Keratinocyte (primary cell): ENCODE results near the gene METTL27. TPM values are rescaled to one million over a fixed set of nuclear protein-coding genes. Genes with fewer than 3 reads are reported as not detected.
A peak's percentile ranks its signal among the peaks of the same experiment; 100 is the strongest.

Source experiments
- DNase-seq: peaks from one replicate; pipeline ENCODE4 v3.0.0-alpha.2; 2011; ENCODE audit warnings: low read depth, missing footprints, low spot score
- FAIRE-seq: peaks from 2 replicates; lab custom pipeline; 2011; peaks lifted over from hg19 to GRCh38; lab: Jason Lieb, UNC
- H2AFZ ChIP-seq: 2 replicates; pipeline ENCODE4 v1.6.0; 2012; ENCODE audit warnings: low read length, control low read depth, inconsistent platforms; ENCODE audit not compliant: control insufficient read depth
- H3K27ac ChIP-seq: 2 replicates; pipeline ENCODE4 v1.5.1; 2011; ENCODE audit warnings: low read length; ENCODE audit not compliant: control insufficient read depth, insufficient read depth
- H3K27me3 ChIP-seq: 3 replicates; pipeline ENCODE4 v1.6.0; 2011; ENCODE audit warnings: low read length; ENCODE audit not compliant: control insufficient read depth, insufficient read depth; ENCODE audit errors: extremely low read depth
- H3K36me3 ChIP-seq, 2 experiments: 2 replicates in 1 of 2; 3 replicates in 1 of 2; pipeline ENCODE4 v1.5.1; 2011; ENCODE audit warnings: low read length in 2 of 2, mild to moderate bottlenecking in 1 of 2; ENCODE audit not compliant: control insufficient read depth in 2 of 2, insufficient read depth in 2 of 2; ENCODE audit errors: extremely low read depth in 1 of 2
- H3K4me1 ChIP-seq: 3 replicates; pipeline ENCODE4 v1.5.1; 2011; ENCODE audit warnings: low read length; ENCODE audit not compliant: control insufficient read depth, insufficient read depth; ENCODE audit errors: extremely low read depth
- H3K4me2 ChIP-seq: 3 replicates; pipeline ENCODE4 v1.6.0; 2011; ENCODE audit warnings: low read depth, low read length; ENCODE audit not compliant: control insufficient read depth, insufficient read depth; ENCODE audit errors: extremely low read depth
- H3K4me3 ChIP-seq, 3 experiments: fragments of 200-600 bp in 1 of 3; sonication (generic) in 1 of 3; 2 replicates in 2 of 3; 3 replicates in 1 of 3; pipeline ENCODE4 v1.5.1; 2011 to 2016; ENCODE audit warnings: low read length in 3 of 3, mild to moderate bottlenecking in 3 of 3, control low read depth in 2 of 3, inconsistent platforms in 1 of 3, low read depth in 1 of 3, mixed read lengths in 1 of 3, mixed run types in 1 of 3, moderate library complexity in 1 of 3; ENCODE audit not compliant: control insufficient read depth in 2 of 3, insufficient read depth in 2 of 3; ENCODE audit errors: extremely low read depth in 1 of 3
- H3K79me2 ChIP-seq: 2 replicates; pipeline ENCODE4 v1.6.0; 2012; ENCODE audit warnings: low read length; ENCODE audit not compliant: control insufficient read depth, insufficient read depth
- H3K9ac ChIP-seq: 3 replicates; pipeline ENCODE4 v1.6.0; 2011; ENCODE audit warnings: low read length; ENCODE audit not compliant: control insufficient read depth, insufficient read depth; ENCODE audit errors: extremely low read depth
- H3K9me1 ChIP-seq: 3 replicates; pipeline ENCODE4 v1.6.0; 2011; ENCODE audit warnings: low read length; ENCODE audit not compliant: control insufficient read depth, insufficient read depth; ENCODE audit errors: extremely low read depth
- H3K9me3 ChIP-seq: 2 replicates; pipeline ENCODE4 v1.5.1; 2012; ENCODE audit warnings: low read depth, low read length; ENCODE audit not compliant: control insufficient read depth
- H4K20me1 ChIP-seq: 3 replicates; pipeline ENCODE4 v1.6.0; 2011; ENCODE audit warnings: low read length; ENCODE audit not compliant: control insufficient read depth, insufficient read depth; ENCODE audit errors: extremely low read depth
- EZH2 ChIP-seq: IDR thresholded peaks from one replicate; pipeline ENCODE4 v1.6.1; 2012; ENCODE audit warnings: inconsistent platforms, mild to moderate bottlenecking, low read length, moderate library complexity
- dilution Hi-C: fragments of 300-500 bp; cut with MboI; formaldehyde crosslinking; loops from one replicate; pipeline ENCODE4 v1.7.0; 2020; ENCODE audit warnings: low sequenced_read_pairs; ENCODE audit not compliant: extremely low pct_ligation_motif_present
- polyA plus RNA-seq, 5 experiments: library from polyadenylated mRNA; depleted of rRNA in 3 of 5; stranded (reverse) in 3 of 5; stranded (forward) in 1 of 5; unstranded in 1 of 5; fragments of >200 nt; gene quantifications; 1 replicate in 1 of 5; 2 replicates in 3 of 5; 3 replicates in 1 of 5; pipeline versions ENCODE4 v1.2.1 to v1.2.3, GENCODE V29; 2011 to 2012; ENCODE audit warnings: missing spikeins in 2 of 5, low read depth in 1 of 5, low replicate concordance in 1 of 5
- TF ChIP-seq, protein P1 (sequence below), 3 experiments: IDR thresholded peaks in 1 of 3; conservative IDR thresholded peaks in 1 of 3; optimal IDR thresholded peaks in 1 of 3; 2 replicates in 2 of 3; 3 replicates in 1 of 3; pipeline versions ENCODE3 to v1.5.1; 2011; ENCODE audit warnings: low read length in 3 of 3, mild to moderate bottlenecking in 3 of 3, moderate library complexity in 2 of 3, control low read depth in 1 of 3, inconsistent platforms in 1 of 3; ENCODE audit not compliant: insufficient read depth in 2 of 3; ENCODE audit errors: extremely low read depth in 1 of 3

The METTL27 gene
- polyA plus RNA-seq, 1 donor (not counting 4 experiments of a cell fraction or from before 2014, with no cell fraction given): 0.90 TPM

DNA sequence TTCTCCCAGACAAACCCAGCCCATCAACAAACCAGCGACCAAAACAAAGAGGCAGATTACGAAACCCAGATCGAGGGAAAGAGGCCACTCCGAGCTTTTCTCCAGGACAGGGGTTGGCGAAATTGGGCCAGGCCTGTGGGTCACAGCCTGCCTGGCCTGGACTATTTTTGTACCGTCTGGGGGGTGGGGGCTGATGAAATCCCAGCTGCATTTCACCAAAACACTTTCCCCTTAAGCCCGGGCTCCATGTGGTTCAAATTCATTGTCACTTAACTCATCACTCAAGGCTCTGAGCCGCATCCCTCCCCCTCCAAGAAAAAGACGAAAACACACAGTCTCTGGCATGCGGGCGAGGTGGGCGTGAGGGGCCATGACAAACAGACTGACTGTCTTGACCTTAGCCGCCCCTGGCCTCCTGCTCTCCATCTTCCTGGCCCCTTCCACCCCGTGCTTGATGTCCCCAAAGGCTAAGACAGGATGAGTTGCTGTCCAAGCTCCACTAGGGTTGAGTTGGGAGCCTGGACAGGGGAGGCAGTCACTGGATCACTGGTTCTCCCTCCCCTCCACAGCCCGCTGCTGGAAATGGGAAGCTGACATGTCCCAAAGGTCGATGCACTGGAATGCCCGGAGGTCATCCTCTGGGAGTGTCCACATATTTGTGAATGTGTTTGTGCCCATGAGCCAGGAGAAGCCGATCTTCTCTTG, 37.8 kb upstream of the METTL27 start:
- Histone ChIP-seq H3K9me3 (no peaks in the 10 kb centered on the region), H3K4me2 (no peak overlapping the region), H3K27me3 (peaks cover 28% of the 10 kb centered on the region), H3K4me1 (no peaks in the 10 kb centered on the region), H4K20me1 (no peaks in the 10 kb centered on the region), H3K9me1 (no peaks in the 10 kb centered on the region), H3K9ac (no peak overlapping the region), H3K79me2 (no peaks in the 10 kb centered on the region), H3K27ac (no peak overlapping the region), H3K4me3 (no peak overlapping the region), H2AFZ (no peak overlapping the region), H3K36me3 (no peaks in the 10 kb centered on the region)
- dilution Hi-C loops: no loop called here
- DNase-seq (no peak), FAIRE-seq (no peak)
- peak; percentile 41 for TF ChIP-seq EZH2
- TF ChIP-seq, protein P1, sequence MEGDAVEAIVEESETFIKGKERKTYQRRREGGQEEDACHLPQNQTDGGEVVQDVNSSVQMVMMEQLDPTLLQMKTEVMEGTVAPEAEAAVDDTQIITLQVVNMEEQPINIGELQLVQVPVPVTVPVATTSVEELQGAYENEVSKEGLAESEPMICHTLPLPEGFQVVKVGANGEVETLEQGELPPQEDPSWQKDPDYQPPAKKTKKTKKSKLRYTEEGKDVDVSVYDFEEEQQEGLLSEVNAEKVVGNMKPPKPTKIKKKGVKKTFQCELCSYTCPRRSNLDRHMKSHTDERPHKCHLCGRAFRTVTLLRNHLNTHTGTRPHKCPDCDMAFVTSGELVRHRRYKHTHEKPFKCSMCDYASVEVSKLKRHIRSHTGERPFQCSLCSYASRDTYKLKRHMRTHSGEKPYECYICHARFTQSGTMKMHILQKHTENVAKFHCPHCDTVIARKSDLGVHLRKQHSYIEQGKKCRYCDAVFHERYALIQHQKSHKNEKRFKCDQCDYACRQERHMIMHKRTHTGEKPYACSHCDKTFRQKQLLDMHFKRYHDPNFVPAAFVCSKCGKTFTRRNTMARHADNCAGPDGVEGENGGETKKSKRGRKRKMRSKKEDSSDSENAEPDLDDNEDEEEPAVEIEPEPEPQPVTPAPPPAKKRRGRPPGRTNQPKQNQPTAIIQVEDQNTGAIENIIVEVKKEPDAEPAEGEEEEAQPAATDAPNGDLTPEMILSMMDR (optimal IDR thresholded peaks at IDR 0.05 in 1 of 3, IDR thresholded peaks at IDR 0.05 in 1 of 3, conservative IDR thresholded peaks at IDR 0.05 in 1 of 3; ENCODE audit: extremely low read depth in 1 of 3, insufficient read depth in 2 of 3, low read length in 3 of 3): no peak

DNA sequence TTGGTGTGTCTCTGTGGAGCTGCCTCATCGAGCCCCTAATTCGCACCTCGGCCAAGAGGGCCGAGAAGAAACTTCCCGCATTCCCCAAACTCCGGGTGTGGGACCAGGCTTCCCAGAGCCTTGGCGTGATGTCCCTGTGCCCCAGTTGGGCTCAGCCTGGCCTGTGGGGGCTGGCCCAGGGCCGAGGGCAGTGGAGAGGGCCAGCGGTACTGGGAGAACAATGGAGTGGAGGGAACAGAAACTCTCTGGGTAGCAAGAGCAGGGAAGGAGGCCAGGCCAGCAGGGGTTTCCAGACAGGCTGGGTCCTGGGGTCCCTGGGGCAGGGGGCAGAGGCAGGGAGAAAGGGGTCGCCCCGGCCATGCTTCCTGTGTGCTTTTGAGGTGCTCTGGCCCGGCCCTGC, 34.7 kb upstream of the METTL27 start:
- no peak overlapping the region for H3K9ac ChIP-seq
- dilution Hi-C loops: no loop called here
- H3K36me3 ChIP-seq: no peaks in the 10 kb centered on the region
- no peak overlapping the region for H2AFZ ChIP-seq
- no peaks in the 10 kb centered on the region for H3K9me3 ChIP-seq
- H3K4me1 ChIP-seq: no peaks in the 10 kb centered on the region
- no peak overlapping the region for H3K27ac ChIP-seq
- H3K4me2 ChIP-seq: no peak overlapping the region
- no peak for DNase-seq
- no peaks in the 10 kb centered on the region for H3K9me1 ChIP-seq
- TF ChIP-seq, protein P1 (optimal IDR thresholded peaks at IDR 0.05 in 1 of 3, IDR thresholded peaks at IDR 0.05 in 1 of 3, conservative IDR thresholded peaks at IDR 0.05 in 1 of 3; ENCODE audit: extremely low read depth in 1 of 3, insufficient read depth in 2 of 3, low read length in 3 of 3): no peak
- TF ChIP-seq EZH2: no peak
- peaks cover 23% of the 10 kb centered on the region for H3K27me3 ChIP-seq
- no peak for FAIRE-seq
- no peaks in the 10 kb centered on the region for H3K79me2 ChIP-seq
- no peak overlapping the region for H3K4me3 ChIP-seq
- H4K20me1 ChIP-seq: no peaks in the 10 kb centered on the region
